GM21786 (cell line): ENCODE data around the gene GPR137.
A peak's percentile ranks its signal among the peaks of the same experiment; 100 is the strongest.

Experiments
- ATAC-seq: cut with Tn5 transposase; IDR thresholded peaks from one replicate; pipeline ENCODE4 v1.9.1; 2021; ENCODE audit not compliant: unreplicated experiment

The GPR137 gene, protein sequence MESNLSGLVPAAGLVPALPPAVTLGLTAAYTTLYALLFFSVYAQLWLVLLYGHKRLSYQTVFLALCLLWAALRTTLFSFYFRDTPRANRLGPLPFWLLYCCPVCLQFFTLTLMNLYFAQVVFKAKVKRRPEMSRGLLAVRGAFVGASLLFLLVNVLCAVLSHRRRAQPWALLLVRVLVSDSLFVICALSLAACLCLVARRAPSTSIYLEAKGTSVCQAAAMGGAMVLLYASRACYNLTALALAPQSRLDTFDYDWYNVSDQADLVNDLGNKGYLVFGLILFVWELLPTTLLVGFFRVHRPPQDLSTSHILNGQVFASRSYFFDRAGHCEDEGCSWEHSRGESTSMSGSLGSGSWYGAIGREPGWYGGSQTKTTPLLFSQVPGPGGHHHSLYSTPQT

DNA sequence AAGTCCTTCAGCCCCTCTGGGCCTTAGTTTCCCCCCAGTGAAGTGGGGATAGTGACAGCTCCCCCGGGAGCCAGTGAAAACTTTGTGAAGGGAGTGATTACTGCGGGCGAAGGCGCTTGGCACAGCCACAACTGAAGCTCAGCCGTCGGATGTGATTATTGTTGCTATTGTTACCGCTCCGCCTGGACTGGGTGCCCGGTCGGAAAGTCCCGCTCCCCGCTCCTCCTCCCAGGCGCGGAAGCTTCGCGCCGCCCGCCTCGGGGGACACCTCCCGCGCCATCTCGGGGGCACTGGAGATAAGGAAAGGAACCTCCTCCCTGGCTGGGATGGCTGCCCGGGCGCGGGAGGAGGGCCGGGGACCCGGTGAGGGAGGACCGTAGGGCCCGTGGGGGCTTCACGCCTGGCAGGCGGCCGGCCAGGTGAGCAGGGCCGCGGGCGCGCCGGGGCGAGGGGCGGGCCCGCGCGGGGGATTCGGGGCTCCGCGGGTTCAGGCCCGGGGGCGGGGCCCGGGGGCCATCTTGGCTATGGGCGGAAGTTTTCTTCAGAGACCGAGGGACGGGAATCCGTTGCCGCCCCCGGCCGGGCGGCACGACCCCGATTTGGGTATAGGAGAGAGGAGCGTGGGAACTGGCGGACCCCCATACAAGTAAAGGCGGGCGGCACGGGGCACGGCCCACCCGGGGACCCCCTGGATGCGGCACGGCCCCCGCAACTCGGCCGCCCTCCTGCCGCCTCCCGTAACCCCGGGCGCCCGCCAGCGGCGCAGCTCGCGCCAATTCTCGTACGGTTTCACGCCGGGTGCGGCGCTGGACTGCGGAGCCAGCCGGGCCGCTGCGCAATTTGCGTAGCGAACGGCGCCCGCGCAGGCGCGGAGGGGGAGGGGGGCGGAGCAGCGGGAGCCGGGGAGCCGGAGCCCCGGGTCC, at the start of gene GPR137:
GPR137 (plus strand) TSS at position 887 of the 923 bp plus-strand sequence. CDS start 677 bp downstream, outside the sequence.
- peak; percentile 52 for ATAC-seq

GRCh38 chr11:64237484-64237951, 48.1 kb upstream of the GPR137 start:
- no peak for ATAC-seq

- no peak for ATAC-seq
Observed at GRCh38 chr11:64238076-64238475, 47.6 kb upstream of the GPR137 start.

GRCh38 chr11:64238999-64239398, 46.6 kb upstream of the GPR137 start:
- ATAC-seq, result no peak

DNA sequence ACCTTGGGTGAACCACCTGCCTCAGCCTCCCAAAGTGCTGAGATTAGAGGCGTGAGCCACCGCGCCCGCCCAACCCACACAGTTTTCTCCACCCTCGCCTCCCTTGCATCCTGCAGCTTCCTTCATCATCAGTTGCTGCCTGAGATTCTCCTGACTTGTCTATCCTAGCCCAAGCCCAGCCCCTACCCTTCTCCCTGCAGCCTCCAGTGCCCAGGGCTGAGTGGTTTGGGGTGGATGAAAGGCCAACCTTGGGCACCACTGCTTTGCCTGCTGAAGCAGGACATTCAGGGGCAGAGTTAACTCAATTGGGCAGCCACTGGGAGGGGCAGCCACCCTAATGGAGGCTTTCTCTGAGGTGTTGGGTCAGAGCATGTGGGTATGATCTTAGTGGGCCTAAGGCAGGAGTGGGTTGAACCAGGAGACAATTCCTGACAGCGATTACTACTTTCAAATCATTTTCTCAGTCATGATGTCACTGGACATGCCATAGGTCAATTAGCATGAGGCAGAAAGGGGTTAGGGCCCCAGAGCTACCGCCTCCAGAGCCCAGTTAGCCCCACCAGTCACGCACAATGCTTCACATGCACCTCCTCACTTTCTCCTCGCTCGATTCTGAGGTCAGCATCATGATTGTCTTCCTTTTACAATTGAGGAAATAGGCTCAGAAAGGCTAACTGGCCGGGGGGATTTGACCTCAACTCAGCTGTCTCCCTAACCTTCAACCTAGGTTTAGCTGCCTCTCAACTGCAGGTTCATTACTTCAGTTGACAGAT, 45.8 kb upstream of the GPR137 start:
- ATAC-seq, result no peak

DNA sequence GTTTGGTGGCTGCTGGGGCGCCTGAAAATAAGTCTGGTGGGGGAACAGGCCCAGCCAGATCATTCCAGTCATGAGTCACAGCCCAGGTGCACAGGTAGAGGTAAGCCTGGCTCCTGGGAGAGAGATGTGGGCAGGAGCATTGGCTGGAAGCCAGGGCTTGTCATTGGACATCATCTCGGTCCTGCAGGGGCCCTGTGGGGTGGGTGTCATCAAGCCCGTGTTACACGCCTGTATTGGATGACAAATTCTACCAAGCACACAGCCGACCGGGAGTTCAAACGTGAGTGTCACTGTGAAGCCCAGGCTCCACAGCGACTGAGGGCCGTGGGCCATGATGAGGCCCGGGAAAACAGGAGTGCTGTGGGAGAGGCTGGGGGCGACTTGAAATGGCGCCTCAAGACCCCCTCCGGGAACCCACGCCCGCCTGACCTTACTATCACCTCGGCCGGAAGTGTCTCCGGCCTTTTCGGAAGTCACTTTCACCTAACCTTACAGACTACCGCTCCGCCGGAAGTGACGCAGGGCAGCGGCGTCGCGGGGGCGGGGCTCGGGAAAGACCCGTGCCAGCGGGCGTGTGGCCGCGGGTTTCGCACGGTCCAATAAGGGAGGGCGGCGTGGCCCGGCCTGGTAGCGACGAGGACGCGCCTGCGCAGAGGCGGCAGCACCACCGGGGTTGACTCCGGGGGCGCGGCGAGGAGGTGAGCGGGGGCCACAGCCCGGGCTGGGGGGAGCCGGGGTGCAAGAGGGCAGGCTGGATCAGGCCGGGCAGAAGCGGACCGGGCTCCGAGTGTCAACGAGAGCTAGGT, 45.0 kb upstream of the GPR137 start, which contains the start of gene FKBP2:
FKBP2 (plus strand) TSS at position 661 of the 806 bp plus-strand sequence. CDS start 1,293 bp downstream, outside the sequence.
- ATAC-seq, result peak; percentile 40

- peak; percentile 63 for ATAC-seq
Observed at GRCh38 chr11:64241241-64241490, 44.5 kb upstream of the GPR137 start.

DNA sequence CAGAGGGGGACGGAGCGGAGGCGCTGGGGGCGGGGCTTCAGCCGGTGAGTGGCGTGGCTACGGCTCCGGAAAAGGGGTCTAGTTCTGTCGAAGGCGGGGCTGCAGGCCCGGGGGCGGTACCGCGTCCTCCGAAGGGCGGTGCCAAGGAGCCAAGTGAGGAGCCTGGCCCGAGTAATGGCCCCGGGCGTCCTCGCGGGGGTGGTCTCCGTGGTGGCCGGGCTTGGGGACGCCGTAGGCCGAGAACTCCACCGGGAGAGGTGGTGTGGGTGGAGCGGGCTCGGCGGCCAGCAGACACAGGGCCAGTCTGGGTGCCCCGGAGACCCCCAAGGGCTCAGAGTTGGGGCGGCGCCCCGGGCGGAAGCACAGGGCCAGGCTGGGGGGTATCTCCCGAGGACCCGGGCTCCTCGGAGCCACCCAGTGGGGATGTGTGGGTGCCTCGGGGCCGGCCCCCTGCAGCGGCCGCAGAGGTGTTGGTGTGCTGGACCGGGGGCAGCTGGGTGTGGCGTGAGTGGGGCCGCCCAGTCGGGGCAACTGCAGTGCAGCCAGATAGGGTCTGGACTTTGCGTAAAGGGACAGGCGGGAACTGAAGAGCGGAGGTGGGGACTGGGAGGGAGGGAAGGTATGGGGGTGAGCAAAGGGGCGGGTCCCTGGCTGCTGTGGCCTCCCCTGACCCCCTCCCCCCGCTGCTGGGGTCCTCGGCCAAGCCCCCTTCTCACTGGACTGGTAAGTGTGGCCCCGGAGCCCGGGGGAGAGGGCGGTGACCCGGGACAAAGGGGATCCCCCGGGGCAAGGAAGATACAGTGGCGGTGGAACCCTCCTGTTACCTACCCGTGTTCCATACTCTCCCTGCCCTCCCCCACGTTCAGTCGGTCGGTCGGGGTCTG, 43.9 kb upstream of the GPR137 start:
- peak; percentile 6 for ATAC-seq

- ATAC-seq, result no peak
Observed at GRCh38 chr11:64243236-64243854, 42.3 kb upstream of the GPR137 start.

DNA sequence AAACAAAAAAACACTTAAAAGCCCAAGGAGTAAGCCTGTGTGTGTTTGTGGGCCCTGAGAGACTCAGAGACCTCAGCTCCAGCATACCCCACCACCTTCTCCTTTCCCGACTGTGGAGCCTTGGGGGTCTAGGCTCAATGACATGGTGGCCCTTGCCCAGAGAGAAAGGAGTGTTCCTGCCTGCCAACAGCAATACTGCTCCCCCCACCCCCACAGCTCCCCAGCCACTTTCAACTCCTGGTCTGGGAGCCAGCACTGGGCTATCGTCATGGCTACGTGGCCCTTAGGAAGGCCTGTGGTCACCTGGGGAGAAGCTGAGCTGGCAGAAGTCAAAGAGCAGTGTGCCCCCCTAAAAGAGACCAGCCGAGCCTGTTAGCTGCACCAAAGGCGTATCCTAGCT, 41.5 kb upstream of the GPR137 start:
- ATAC-seq, result no peak

DNA sequence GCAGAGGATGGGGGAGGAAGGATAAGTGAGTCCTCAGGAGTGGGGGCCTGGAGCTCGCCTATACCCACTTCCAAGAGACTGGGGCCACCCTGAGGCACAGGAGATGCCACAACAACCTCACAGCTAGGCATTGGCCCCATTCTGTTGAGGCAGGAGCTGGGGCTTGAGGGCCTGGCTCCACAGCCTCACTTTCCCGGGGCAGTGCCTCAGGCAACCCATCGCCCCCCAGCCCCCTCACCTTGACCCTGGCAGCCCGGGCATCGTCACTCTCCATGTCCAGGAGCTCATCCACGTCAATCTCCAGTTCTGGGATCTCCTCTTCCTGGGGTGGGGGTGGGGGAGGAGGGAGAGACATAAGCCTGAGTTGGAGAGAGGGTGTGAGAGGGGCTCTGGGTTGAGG, 40.7 kb upstream of the GPR137 start:
- ATAC-seq, result no peak

GRCh38 chr11:64245401-64245796, 40.2 kb upstream of the GPR137 start:
- no peak for ATAC-seq

GRCh38 chr11:64245797-64246620, 39.6 kb upstream of the GPR137 start:
- no peak for ATAC-seq

- peak; percentile 10 for ATAC-seq
Observed at GRCh38 chr11:64246621-64246870, 39.1 kb upstream of the GPR137 start.

DNA sequence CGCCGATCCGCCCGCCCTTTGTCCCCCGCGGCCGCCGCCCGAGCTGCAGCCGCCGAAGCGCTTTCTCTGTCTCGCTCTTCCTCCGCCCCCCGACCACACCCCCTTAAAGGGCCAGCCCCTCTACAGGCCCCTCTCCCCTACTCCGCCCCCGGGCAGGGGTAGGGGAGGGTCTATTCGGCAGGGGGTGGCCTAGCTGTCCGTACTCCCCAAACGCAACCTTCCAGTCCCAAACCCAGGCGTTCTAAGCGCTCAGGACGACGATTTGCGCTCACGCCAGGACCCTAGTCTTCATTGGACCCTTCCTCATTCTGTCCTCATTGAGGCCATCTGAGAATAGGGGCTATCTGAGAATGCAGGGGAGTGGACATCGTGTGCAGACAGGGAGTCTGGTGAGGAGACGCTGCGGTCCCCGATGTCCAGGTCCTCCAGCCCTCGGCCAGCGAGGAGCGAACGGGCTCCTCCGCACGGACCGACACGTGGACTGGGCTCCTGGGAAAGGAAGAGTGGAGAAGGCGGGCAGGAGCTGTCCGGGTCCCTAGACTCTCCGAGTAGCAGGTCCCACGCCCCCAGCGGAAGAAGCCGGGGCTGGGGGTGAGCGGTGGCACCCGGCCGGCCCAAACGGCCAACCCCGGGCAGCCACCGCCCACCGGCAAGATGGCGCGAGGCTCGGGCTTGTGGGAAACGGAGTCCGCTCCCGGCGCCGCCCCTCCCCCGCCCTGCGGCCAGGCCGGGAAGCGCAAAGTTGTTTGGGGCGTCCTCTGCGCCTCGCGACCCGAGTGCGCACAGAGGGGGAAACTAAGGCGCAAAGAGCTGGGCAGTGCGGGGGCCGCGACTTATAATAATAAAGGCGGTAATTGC, 38.5 kb upstream of the GPR137 start, which contains the start of gene PPP1R14B:
PPP1R14B (minus strand) TSS at position 73 of the 858 bp plus-strand sequence. CDS start 270 bp downstream, outside the sequence.
- ATAC-seq, result peak; percentile 39

DNA sequence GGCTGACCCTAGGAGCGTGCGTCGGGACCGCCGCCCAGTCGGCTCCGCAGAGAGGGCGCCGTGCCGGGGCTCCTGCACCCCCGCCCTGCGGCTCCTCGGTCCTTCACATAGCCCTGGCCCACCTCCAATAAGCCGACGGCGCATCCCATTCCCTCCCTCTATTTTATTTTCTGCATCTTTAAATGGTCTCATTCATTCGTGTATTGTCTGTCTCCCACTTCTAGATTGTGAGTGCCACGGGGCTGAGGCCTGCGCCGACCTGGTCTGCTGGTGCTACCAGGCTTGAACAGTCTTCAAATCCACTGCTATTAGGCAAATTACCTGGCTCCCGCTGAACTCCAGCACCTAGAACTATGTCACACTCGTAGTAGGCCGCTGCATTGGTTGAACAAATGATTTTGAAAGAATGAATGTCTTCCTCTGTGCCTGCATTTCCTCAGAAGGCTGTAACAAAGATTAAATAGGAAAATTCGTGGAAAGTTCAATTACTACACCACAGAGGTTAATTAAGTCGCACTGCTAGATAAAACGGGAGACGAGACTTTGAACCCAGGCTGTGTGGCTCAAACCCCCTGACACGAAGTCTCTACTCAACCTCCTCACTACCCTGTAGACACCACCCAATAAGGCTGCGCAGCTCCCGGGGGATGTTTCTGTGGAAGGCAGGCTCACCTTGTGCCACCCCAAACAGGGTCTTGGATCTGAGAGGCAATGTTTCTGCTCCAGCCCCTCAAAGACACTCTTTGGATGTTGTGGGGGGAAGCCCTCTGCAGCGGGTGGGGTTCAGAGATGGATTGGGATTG, 37.7 kb upstream of the GPR137 start:
- no peak for ATAC-seq
